ENCODE data around the gene SDK1.
"Not testable (repeated sequence)": the region's sequence is repeated elsewhere in the genome, so short reads cannot be mapped to it uniquely, and the experiment has no call there.

SDK1 gene

GRCh38 chr7:4307316-4308204 is 1006.5 kb downstream of the SDK1 start:
- DNase-seq = no peak

DNA sequence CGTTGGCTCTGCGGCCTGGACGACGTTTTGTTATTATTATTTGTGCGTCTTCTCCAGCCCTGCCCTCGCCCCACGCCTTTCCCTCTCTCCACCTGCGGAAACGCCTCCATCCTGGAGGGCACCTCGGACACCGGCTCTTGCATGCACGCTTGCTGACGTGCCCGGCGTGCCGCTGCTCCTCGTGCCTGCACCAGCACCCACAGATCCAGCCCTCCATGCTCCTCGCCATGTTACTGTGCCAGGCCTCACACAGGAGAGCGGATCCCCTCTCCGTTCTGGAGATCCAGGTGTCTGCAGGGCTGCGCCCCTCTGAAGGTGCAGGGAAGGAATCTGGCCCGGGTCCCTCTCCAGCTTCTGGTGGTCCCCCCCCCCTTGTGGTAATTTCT is 1007.1 kb downstream of the SDK1 start:
- DNase-seq = no peak

- not testable (repeated sequence) for DNase-seq
Measured at GRCh38 chr7:4313911-4314310, 1012.9 kb downstream of the SDK1 start.

- DNase-seq = not testable (repeated sequence)
Measured at GRCh38 chr7:4314316-4314715, 1013.3 kb downstream of the SDK1 start.

Data from NCI-H1436 (cell line).